H1 (cell line): ENCODE results near the gene OSBPL5. TPM values are rescaled to one million over a fixed set of nuclear protein-coding genes. Genes with fewer than 3 reads are reported as not detected.

Experiments used
- CTCF ChIA-PET: fragments of 300-600 bp; sonication (Branson Sonifier 250); formaldehyde crosslinking; loops from one replicate; lab custom pipeline; 2021; ENCODE audit not compliant: partially characterized antibody; lab: Charles Lee
- POLR2A ChIA-PET: fragments of 300-600 bp; sonication (Branson Sonifier 250); formaldehyde crosslinking; loops from one replicate; lab custom pipeline; 2021; ENCODE audit warnings: inconsistent platforms; ENCODE audit not compliant: partially characterized antibody; lab: Charles Lee
- DNase-seq, 2 experiments: peaks; one replicate each; pipeline versions ENCODE4 v3.0.0 to v3.0.0-alpha.2; 2010 to 2022; ENCODE audit warnings: low spot score in 2 of 2, low read depth in 1 of 2, mixed read lengths in 1 of 2
- FAIRE-seq: peaks from 2 replicates; lab custom pipeline; 2011; peaks lifted over from hg19 to GRCh38; lab: Jason Lieb, UNC
- H2AFZ ChIP-seq: 2 replicates; pipeline ENCODE4 v1.8.1; 2012; ENCODE audit warnings: low read length, inconsistent platforms
- H2AK5ac ChIP-seq: 2 replicates; pipeline ENCODE4 v1.6.1; 2013; ENCODE audit warnings: low read depth, low read length
- H2BK120ac ChIP-seq: replicated peaks from 2 replicates; pipeline ENCODE3; 2013; ENCODE audit warnings: low read depth, low read length, inconsistent platforms
- H2BK12ac ChIP-seq: 2 replicates; pipeline ENCODE4 v1.6.1; 2013; ENCODE audit warnings: low read depth, low read length
- H2BK15ac ChIP-seq: 2 replicates; pipeline ENCODE4 v1.6.1; 2013; ENCODE audit warnings: low read length
- H2BK20ac ChIP-seq: 2 replicates; pipeline ENCODE4 v1.6.1; 2013; ENCODE audit warnings: low read length
- H2BK5ac ChIP-seq: 2 replicates; pipeline ENCODE4 v1.6.1; 2013; ENCODE audit warnings: low read depth, low read length
- H3K14ac ChIP-seq: 2 replicates; pipeline ENCODE4 v1.6.1; 2013; ENCODE audit warnings: inconsistent platforms; ENCODE audit not compliant: insufficient read length
- H3K18ac ChIP-seq: 2 replicates; pipeline ENCODE4 v1.6.1; 2013; ENCODE audit warnings: low read length; ENCODE audit errors: extremely low read depth
- H3K23ac ChIP-seq: 2 replicates; pipeline ENCODE4 v1.6.1; 2013; ENCODE audit warnings: inconsistent platforms; ENCODE audit not compliant: insufficient read length
- H3K23me2 ChIP-seq: 2 replicates; pipeline ENCODE4 v1.6.1; 2013; ENCODE audit warnings: low read depth, low read length
- H3K27ac ChIP-seq: 2 replicates; pipeline ENCODE4 v1.6.1; 2011; ENCODE audit warnings: low read depth, low read length, inconsistent platforms
- H3K27me3 ChIP-seq, 4 experiments: replicated peaks in 1 of 4; 1 replicate in 1 of 4; 2 replicates in 3 of 4; pipeline versions ENCODE4 v1.6.1 to v1.8.1; 2011 to 2013; ENCODE audit warnings: low read length in 3 of 4, mild to moderate bottlenecking in 3 of 4, inconsistent platforms in 2 of 4, mixed read lengths in 2 of 4, moderate library complexity in 1 of 4; ENCODE audit not compliant: control insufficient read depth in 3 of 4, insufficient read depth in 3 of 4; ENCODE audit errors: extremely low read depth in 1 of 4
- H3K36me3 ChIP-seq, 4 experiments: 2 replicates each; pipeline versions ENCODE4 v1.6.1 to v1.8.1; 2011 to 2013; ENCODE audit warnings: mild to moderate bottlenecking in 4 of 4, low read length in 3 of 4, moderate library complexity in 2 of 4, control low read depth in 1 of 4, inconsistent platforms in 1 of 4; ENCODE audit not compliant: insufficient read depth in 4 of 4, control insufficient read depth in 2 of 4
- H3K4ac ChIP-seq: replicated peaks from 2 replicates; pipeline ENCODE3; 2013; ENCODE audit warnings: low read length, low read depth, mixed read lengths, inconsistent platforms; ENCODE audit not compliant: insufficient read length
- H3K4me1 ChIP-seq, 4 experiments: replicated peaks in 1 of 4; 1 replicate in 1 of 4; 2 replicates in 3 of 4; pipeline versions ENCODE4 v1.6.1 to v1.8.1; 2011 to 2013; ENCODE audit warnings: low read length in 3 of 4, inconsistent platforms in 2 of 4, mixed read lengths in 1 of 4; ENCODE audit not compliant: insufficient read depth in 4 of 4, control insufficient read depth in 3 of 4
- H3K4me2 ChIP-seq, 2 experiments: 2 replicates each; pipeline versions ENCODE4 v1.6.1 to v1.8.1; 2011 to 2013; ENCODE audit warnings: low read depth in 2 of 2, low read length in 2 of 2, control low read depth in 1 of 2, inconsistent platforms in 1 of 2, mild to moderate bottlenecking in 1 of 2; ENCODE audit not compliant: insufficient read depth in 1 of 2
- H3K4me3 ChIP-seq, 4 experiments: fragments of 200-600, 300-600 bp in 1 of 4; sonication (generic), shearing (Covaris generic), sonication (Bioruptor Twin) in 1 of 4; 2 replicates each; pipeline versions ENCODE4 v1.5.1 to v1.8.1; 2011 to 2016; ENCODE audit warnings: low read length in 4 of 4, low read depth in 3 of 4, control low read depth in 2 of 4, inconsistent platforms in 2 of 4, mild to moderate bottlenecking in 2 of 4, mixed read lengths in 1 of 4, moderate library complexity in 1 of 4; ENCODE audit not compliant: insufficient read depth in 2 of 4; ENCODE audit errors: extremely low read depth in 1 of 4
- H3K56ac ChIP-seq: replicated peaks from 2 replicates; pipeline ENCODE3; 2013; ENCODE audit warnings: low read depth, mild to moderate bottlenecking, mixed read lengths, low read length, inconsistent platforms; ENCODE audit not compliant: insufficient read length
- H3K79me1 ChIP-seq: 2 replicates; pipeline ENCODE4 v1.6.1; 2013; ENCODE audit warnings: low read depth, low read length, control low read depth
- H3K79me2 ChIP-seq, 2 experiments: 2 replicates each; pipeline versions ENCODE4 v1.6.1 to v1.8.1; 2012 to 2013; ENCODE audit warnings: low read length in 2 of 2, mild to moderate bottlenecking in 2 of 2, inconsistent platforms in 1 of 2; ENCODE audit not compliant: insufficient read depth in 2 of 2, control insufficient read depth in 1 of 2
- H3K9ac ChIP-seq, 4 experiments: replicated peaks in 1 of 4; 1 replicate in 1 of 4; 2 replicates in 3 of 4; pipeline versions ENCODE4 v1.6.1 to v1.8.1; 2011 to 2013; ENCODE audit warnings: low read depth in 3 of 4, low read length in 3 of 4, control low read depth in 2 of 4, mild to moderate bottlenecking in 2 of 4, moderate library complexity in 2 of 4, inconsistent platforms in 1 of 4; ENCODE audit errors: extremely low read depth in 1 of 4
- H3K9me3 ChIP-seq, 2 experiments: 2 replicates each; pipeline versions ENCODE4 v1.6.1 to v1.8.1; 2012 to 2013; ENCODE audit warnings: mild to moderate bottlenecking in 2 of 2, moderate library complexity in 2 of 2, control low read depth in 1 of 2, inconsistent platforms in 1 of 2, low read depth in 1 of 2, low read length in 1 of 2, mixed read lengths in 1 of 2; ENCODE audit not compliant: insufficient read depth in 2 of 2
- H4K20me1 ChIP-seq, 2 experiments: replicated peaks in 1 of 2; 2 replicates each; pipeline versions ENCODE3 to v1.8.1; 2011 to 2013; ENCODE audit warnings: inconsistent platforms in 2 of 2, low read length in 2 of 2, mild to moderate bottlenecking in 1 of 2; ENCODE audit not compliant: insufficient read depth in 2 of 2, control insufficient read depth in 1 of 2
- H4K5ac ChIP-seq: 2 replicates; pipeline ENCODE4 v1.6.1; 2013; ENCODE audit warnings: low read length, low read depth, mixed read lengths, inconsistent platforms; ENCODE audit not compliant: insufficient read length
- H4K8ac ChIP-seq: 2 replicates; pipeline ENCODE4 v1.8.0; 2013; ENCODE audit warnings: mild to moderate bottlenecking, moderate library complexity, low read length, inconsistent platforms; ENCODE audit not compliant: insufficient read depth; ENCODE audit errors: extremely low read depth
- H4K91ac ChIP-seq: replicated peaks from 2 replicates; pipeline ENCODE3; 2013; ENCODE audit warnings: low read length, mixed read lengths, inconsistent platforms; ENCODE audit not compliant: insufficient read length
- CBX5 ChIP-seq: fragments of 300-800, 300-1000 bp; sonication (generic); IDR thresholded peaks from 2 replicates; pipeline ENCODE4 v1.7.1; 2016; ENCODE audit warnings: antibody characterized with exemption, low read length, low read depth
- CREB1 ChIP-seq: IDR thresholded peaks from 2 replicates; pipeline ENCODE4 v1.6.1; 2012; ENCODE audit warnings: inconsistent platforms
- KDM5A ChIP-seq: fragments of 200-600 bp; IDR thresholded peaks from 2 replicates; pipeline ENCODE4 v1.7.1; 2012; ENCODE audit warnings: mild to moderate bottlenecking, low read length, inconsistent platforms, mixed read lengths
- MAFK ChIP-seq: IDR thresholded peaks from 2 replicates; pipeline ENCODE4 v1.6.1; 2012; ENCODE audit warnings: low read depth, mild to moderate bottlenecking, improper control_type of control experiment, low read length
- MAX ChIP-seq: IDR thresholded peaks from 2 replicates; pipeline ENCODE4 v1.6.1; 2012; ENCODE audit warnings: inconsistent platforms
- POLR2A ChIP-seq, 2 experiments: IDR thresholded peaks; 1 replicate in 1 of 2; 2 replicates in 1 of 2; pipeline ENCODE4 v1.6.1; 2011; ENCODE audit warnings: low read depth in 2 of 2, low read length in 2 of 2, mild to moderate bottlenecking in 2 of 2; ENCODE audit errors: control extremely low read depth in 1 of 2
- POLR2AphosphoS5 ChIP-seq: IDR thresholded peaks from 2 replicates; pipeline ENCODE4 v1.6.1; 2011; ENCODE audit warnings: low read depth, low read length
- POU5F1 ChIP-seq: IDR thresholded peaks from 2 replicates; pipeline ENCODE4 v1.6.1; 2011; ENCODE audit warnings: low read depth, mild to moderate bottlenecking, low read length, moderate library complexity
- SAP30 ChIP-seq: fragments of 300-600 bp; sonication (generic); IDR thresholded peaks from 2 replicates; pipeline ENCODE4 v1.7.1; 2012; ENCODE audit warnings: low read length, moderate library complexity, mild to moderate bottlenecking, inconsistent platforms; ENCODE audit not compliant: insufficient read depth, insufficient replicate concordance
- SP2 ChIP-seq: IDR thresholded peaks from 2 replicates; pipeline ENCODE4 v1.6.1; 2012; ENCODE audit warnings: mild to moderate bottlenecking, low read length, inconsistent platforms
- SP4 ChIP-seq: IDR thresholded peaks from 2 replicates; pipeline ENCODE4 v1.6.1; 2012; ENCODE audit warnings: low read length, inconsistent platforms
- TAF1 ChIP-seq: IDR thresholded peaks from 2 replicates; pipeline ENCODE4 v1.6.1; 2011; ENCODE audit warnings: mild to moderate bottlenecking, low read depth, low read length
- USF2 ChIP-seq: IDR thresholded peaks from 2 replicates; pipeline ENCODE4 v1.6.1; 2011; ENCODE audit warnings: low read length, improper control_type of control experiment
- WGBS, 2 experiments: shearing (Covaris generic) in 1 of 2; methylation state at CpG; one replicate each; pipeline versions ENCODE4 v1.1.6 to v1.1.7; 2013 to 2015; ENCODE audit warnings: low lambda C conversion rate in 2 of 2, mixed read lengths in 2 of 2, inconsistent platforms in 1 of 2, low coverage in 1 of 2, missing lambda C conversion rate in 1 of 2; ENCODE audit not compliant: insufficient replicate concordance in 2 of 2, insufficient coverage in 1 of 2, insufficient read length in 1 of 2; ENCODE audit errors: extremely low coverage in 1 of 2, missing lambda C conversion rate in 1 of 2; 5-methylcytosine and 5-hydroxymethylcytosine counted together
- polyA plus RNA-seq, 7 experiments: library from polyadenylated mRNA; depleted of rRNA in 3 of 7; stranded (reverse) in 5 of 7; unstranded in 2 of 7; fragments of >200 nt in 5 of 7; fragments of 200-250 nt in 2 of 7; gene quantifications; 1 replicate in 5 of 7; 2 replicates in 1 of 7; 4 replicates in 1 of 7; pipeline versions ENCODE4 v1.2.1 to v1.2.3, GENCODE V29; 2011 to 2013; ENCODE audit warnings: missing spikeins in 2 of 7, mixed read lengths in 2 of 7
- total RNA-seq: library from RNA; stranded (reverse); fragmentation: NEBNext Ultra II Directional; extraction: Animal tissue kit (Norgen Biotek cat#: 25700); gene quantifications from 2 replicates; pipeline ENCODE4 v1.2.1, GENCODE V29; 2021

The OSBPL5 gene
- total and polyA plus RNA-seq, 2 of the 8 experiments (the other 6 are each of a cell fraction or from before 2014, with no cell fraction given), result 3.4 to 9.9 TPM

GRCh38 chr11:3087373-3087772 lies 77.7 kb downstream of the OSBPL5 start:
- Histone ChIP-seq H2AK5ac (no peak overlapping the region), H3K18ac (no peak overlapping the region), H3K23me2 (no peaks in the 10 kb centered on the region), H2BK20ac (no peak overlapping the region), H3K14ac (no peak overlapping the region), H3K23ac (no peak overlapping the region), H3K79me2 (no peaks in the 10 kb centered on the region), H2BK5ac (no peak overlapping the region; the same call in 1 of the 2 replicates), H3K9me3 (no peaks in the 10 kb centered on the region), H3K36me3 (no peaks in the 10 kb centered on the region), H4K91ac (no peak overlapping the region), H3K9ac (no peak overlapping the region), H4K8ac (no peak overlapping the region), H3K27me3 (no peaks in the 10 kb centered on the region), H4K5ac (no peak overlapping the region), H4K20me1 (peaks cover 0 to 2% of the 10 kb centered on the region in 2 experiments), H3K79me1 (no peaks in the 10 kb centered on the region), H2AFZ (no peak overlapping the region), H2BK12ac (no peak overlapping the region), H3K4me2 (no peak overlapping the region), H3K56ac (no peak overlapping the region), H2BK15ac (no peak overlapping the region), H3K4me3 (no peak overlapping the region), H3K27ac (no peak overlapping the region), H3K4ac (no peak overlapping the region), H3K4me1 (peaks cover 0 to 10% (median 4%) of the 10 kb centered on the region in 4 experiments; a peak in 5 of 7 replicates), H2BK120ac (no peak overlapping the region)
- DNase-seq, result no peak
- no peak for FAIRE-seq
- ChIA-PET CTCF (interaction anchor here (1.2 to 13.7 kb wide), 3 partner anchors 45 to 130 kb away, joined by 3 to 434 read pairs (median 3); no protein-coding TSS in a partner anchor), POLR2A (interaction anchor here (1.4 kb wide), 1 partner anchor 47 kb away, joined by 3 read pairs; no protein-coding TSS in a partner anchor)
- WGBS, 2 experiments, result 93% methylated on average over 8 of the region's 11 CpGs; no CpG with 5 or more reads in 1 of the 2 experiments
- TF ChIP-seq SAP30 (no peak), USF2 (no peak), POU5F1 (no peak), MAFK (no peak), TAF1 (no peak), MAX (no peak), POLR2A (IDR thresholded peaks at IDR 0.05; ENCODE audit: control extremely low read depth in 1 of 2, low read depth in 2 of 2, low read length in 2 of 2) (no peak), SP4 (no peak), CBX5 (no peak), KDM5A (no peak), CREB1 (no peak), SP2 (no peak), POLR2AphosphoS5 (no peak)
